NOMO-1 (cell line): Measurements from ENCODE around the gene OR2J3.
"Not testable (repeated sequence)": the region's sequence is repeated elsewhere in the genome, so short reads cannot be mapped to it uniquely, and the experiment has no call there.

Source experiments
- DNase-seq, 2 experiments: peaks; one replicate each; lab custom pipeline; 2025; ENCODE audit not compliant: unreplicated experiment in 2 of 2; lab: John Stamatoyannopoulos, UW

OR2J3 gene

DNA sequence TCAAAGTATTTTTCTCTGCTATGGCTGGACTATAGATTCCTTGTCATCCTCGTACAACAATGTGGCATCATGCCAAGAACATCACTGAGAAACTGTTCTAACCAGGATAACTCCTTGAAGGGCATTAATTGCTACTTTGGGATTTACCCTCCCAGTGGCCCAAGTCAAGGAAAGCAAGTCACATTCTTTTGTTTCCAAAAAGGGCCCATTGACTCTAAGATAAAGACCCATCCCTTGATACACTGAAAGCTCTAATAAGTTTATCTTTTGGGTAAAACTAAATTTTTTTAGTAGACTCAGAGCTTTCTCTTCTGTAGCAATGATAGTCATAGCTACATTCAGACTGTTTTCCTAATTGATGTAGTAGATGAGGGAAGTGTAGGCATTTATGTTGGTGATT lies at the start of gene OR2J3:
Gene OR2J3 (plus strand): TSS at position 301 of the 400 bp plus-strand sequence. CDS start 3,833 bp downstream, outside the sequence.
- DNase-seq = no peak

DNA sequence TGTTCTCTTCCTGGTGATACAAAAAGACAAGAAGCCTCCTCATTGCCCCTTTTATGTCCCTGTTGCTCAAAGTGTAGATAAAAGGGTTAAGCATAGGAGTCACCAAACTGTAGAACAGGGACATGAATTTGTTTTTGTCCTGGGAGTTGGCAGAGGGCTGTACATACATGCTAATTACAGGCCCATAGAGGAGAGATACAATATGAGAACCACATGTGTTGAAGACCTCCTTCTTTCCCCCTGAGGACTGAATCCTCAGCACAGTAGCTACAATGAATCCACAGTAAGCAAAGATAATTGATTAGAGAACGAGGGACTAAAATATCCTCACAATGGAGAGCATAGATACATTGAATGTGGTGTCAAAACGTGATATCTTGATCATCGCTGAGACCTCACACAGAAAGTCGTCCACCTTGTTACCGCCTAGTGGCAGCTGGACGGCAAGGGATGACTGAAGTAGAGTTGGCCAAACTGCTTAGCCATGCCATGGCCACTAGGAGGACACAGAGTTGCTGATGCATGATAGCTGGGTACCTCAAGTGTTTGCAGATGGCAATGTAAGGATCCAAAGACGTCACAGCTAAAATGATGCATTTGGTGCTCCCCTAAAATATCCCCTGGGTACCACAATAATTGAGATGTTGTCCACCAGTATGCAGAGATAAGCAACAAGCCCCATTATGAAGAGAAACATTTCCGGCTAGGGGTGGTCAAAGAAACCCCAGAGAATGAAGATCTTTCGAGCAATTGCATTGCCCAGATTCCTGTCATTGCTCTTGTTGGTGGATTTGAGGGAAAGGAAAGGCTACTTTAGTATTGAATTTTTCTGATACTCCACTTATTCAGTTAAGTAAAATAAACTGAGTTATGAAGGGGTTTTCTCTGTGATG lies 35.8 kb upstream of the OR2J3 start:
- DNase-seq = peak in 1 of 2 experiments; percentile 18

DNA sequence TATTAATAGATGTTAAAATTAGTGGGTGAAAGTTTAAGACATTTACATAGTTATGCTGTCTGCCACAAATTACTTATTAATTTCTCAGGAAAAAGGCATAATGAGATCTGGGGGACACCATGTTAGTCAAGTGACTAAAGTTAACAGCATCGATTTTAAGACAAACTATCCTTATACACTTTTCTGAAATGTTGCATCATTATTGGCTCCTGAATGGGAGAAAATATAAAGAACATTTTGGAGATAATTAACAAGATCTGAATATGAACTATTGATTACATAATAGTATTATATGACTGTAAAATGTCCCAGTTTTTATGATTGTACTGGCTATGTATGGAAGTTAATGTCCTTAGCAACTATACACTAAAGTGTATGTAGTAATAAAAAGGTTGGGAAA lies 28.7 kb upstream of the OR2J3 start:
- no peak for DNase-seq

DNA sequence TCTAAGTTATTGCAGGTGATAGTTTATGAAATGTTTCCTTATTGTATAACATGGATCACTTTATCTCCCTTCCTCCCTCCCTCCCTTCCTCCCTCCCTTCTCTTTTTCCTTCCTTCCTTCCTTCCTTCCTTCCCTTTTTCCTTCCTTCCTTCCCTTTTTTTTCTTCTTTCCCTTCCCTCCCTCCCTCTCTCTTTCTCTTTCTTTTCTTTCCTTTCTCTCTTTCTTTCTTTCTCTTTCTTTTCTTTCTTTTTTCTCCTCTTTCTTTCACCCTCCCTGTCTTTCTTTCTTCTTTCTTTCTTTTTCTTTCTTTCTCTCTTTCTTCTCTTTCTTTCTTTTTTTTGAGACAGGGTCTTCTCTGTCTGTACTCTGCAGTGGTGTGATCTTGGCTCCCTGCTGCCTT lies 26.5 kb upstream of the OR2J3 start:
- no peak for DNase-seq

DNA sequence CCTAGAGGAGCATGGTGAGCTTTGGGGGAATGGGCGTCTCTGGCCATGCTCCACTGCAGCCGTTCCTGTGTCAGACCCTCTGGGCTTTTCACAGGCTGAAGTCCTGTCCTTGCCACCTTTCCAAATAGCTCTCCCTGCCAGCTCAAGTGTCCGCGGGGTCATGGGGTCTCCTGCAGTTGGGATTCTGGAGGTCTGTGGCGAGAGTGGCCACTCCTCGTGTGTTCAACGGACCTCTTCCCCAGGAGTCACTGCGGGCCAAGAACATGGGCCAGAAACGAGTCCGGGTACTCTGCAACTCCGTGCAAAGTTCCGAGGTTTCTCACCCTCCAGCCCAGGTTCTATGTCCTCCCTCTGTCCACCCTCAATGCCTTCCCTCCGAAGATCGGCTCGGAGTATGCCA lies 25.4 kb upstream of the OR2J3 start:
- no peak for DNase-seq

DNA sequence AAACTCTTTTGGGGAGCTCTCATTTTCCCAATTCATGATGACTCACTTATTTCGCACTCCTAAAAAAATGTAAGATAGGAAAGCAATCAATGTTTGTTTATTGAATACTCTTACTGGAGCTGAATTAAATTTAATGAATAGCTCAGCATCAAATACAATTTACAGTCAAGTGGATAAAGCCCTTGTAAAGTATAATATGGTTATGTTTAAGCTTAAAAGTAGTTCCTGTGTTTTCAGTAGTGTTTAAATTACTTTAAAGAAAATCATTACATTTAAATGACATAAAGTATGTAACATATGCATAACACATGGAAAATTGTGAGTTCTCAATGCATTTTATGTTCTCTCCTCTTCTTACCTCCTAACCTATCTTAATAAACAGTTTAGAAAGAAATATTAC lies 20.6 kb upstream of the OR2J3 start, which contains the start of gene OR2B3:
Gene OR2B3 (minus strand): TSS at position 101 of the 400 bp plus-strand sequence. CDS start 65 bp downstream, at position 36.
- DNase-seq = no peak

DNA sequence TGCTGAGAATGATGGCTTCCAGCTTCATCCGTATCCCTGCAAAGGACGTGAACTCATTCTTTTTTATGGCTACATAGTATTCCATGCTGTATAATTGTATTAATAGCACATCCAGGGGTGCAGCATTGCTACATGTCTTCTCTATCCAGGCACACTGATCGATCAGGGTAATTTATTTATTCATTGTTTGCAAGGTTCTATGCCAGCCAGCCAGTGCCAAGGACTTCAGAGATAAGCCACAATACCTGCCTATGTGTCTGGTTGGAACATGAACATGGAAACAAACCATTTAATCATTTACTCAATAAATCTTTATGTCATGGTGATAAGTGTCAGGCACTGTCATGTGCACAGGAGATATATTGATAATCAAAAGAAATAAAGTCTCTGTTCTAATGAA lies 14.9 kb upstream of the OR2J3 start:
- no peak for DNase-seq

DNA sequence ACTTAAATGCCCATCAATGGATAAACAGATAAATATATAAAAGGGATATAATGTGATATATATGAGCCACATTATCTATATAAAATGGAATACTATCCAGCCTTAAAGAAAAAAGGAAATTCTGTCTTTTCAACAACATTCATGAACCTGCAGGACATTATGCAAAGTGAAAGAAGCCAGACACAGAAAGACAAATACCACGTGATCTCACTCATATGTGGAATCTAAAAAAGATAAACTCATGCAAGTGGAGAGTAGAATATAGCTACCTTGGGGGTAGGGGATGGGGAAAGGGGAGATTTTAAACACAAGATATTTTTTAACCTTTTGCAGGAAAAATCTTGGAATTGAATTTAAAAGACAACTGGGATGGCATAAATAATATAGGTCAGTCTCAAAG lies 10.1 kb upstream of the OR2J3 start:
- no peak for DNase-seq

DNA sequence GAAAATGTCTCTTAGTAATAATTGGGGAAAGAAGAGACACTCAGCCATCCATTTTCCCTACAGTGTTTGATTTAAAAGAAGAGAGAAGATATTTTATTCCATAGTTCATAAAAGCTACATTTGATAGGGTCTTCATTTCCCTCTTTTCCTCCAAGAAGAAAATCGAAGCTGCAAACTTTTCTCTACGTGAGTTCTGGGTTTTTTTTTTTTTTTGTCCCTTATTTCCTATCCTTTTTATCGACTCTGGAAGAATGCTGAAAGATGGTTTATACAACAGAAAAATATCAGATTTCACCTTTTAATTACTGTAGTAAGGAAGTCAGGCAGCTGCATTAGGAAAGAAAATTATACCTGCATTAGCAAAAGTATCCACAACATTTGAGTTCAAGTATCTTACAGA lies 8.7 kb upstream of the OR2J3 start, which contains the start of gene OR2J1:
Gene OR2J1 (plus strand): TSS at position 301 of the 400 bp plus-strand sequence. CDS start 1,453 bp downstream, outside the sequence.
- no peak for DNase-seq

DNA sequence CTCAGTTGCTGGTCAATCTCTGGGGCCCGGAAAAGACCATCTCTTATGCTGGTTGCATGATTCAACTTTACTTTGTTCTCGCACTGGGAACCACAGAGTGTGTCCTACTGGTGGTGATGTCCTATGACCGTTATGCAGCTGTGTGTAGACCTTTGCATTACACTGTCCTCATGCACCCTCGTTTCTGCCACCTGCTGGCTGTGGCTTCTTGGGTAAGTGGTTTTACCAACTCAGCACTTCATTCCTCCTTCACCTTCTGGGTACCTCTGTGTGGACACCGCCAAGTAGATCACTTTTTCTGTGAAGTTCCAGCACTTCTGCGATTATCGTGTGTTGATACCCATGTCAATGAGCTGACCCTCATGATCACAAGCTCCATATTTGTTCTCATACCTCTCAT lies 4.3 kb downstream of the OR2J3 start:
- DNase-seq = no peak

DNA sequence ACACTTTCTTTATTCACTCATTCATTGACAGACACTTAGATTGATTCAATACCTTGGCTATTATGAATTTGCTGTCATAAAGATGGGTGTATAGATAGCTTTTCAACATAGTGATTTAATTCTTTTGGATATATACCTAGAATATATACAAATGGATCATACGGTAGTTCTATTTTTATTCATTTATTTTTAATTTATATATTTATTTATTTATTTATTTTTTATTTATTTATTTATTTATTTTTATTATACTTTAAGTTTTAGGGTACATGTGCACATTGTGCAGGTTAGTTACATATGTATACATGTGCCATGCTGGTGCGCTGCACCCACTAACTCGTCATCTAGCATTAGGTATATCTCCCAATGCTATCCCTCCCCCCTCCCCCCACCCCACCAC lies 7.1 kb downstream of the OR2J3 start:
- not testable (repeated sequence) for DNase-seq

DNA sequence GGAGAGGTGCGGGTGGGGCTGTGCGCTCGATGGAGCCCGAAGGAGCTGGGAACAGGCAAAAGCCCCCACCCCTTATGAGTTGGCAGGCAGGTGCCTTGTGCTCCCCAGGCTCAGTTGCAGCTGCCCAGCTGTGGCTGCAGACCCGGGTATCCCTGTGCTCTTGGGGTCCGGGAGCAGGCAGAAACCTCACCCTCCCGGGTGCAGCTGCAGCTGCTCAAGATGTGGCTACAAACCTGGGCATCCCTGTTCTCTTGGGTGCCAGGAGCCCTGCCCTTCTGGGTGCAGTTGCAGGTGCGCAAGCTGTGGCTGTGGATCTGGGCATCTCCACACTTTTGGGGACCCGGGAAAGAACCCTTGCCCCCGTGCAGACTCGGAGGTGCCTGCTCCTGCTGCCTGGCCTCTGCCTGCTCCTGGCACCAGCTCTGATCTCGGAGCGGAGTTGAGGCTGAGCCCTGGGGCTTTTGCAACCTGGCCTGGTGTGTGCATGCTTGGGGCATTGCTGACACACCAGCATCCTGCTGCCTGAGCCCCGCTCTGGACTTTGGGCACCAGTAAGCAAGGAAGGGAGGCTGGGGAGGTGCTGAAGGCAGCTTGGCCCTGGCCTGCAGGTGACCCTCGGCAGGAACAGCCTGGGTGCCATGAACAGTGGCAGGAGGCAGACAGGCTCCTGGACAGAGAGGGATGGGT lies 21.6 kb downstream of the OR2J3 start:
- no peak for DNase-seq

DNA sequence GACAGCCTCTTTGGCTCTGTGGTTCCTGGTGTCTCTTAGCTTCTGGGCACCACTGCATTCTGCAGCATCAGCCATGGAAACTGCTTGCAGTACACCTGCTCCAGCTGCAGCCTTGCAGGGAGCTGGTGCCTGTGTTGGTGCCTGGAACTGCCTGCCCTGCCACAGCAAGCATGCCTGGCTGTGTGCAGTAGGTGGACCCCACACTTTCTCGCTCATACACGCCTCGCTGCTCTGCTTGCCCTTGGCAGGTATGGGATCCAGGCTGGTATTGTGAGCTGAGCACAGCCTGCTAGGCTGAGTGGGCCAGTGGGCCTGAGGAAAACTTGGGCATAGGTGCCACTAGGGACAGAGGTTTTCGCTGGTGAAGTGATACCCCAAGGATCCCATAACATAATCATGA lies 22.8 kb downstream of the OR2J3 start:
- DNase-seq = no peak

DNA sequence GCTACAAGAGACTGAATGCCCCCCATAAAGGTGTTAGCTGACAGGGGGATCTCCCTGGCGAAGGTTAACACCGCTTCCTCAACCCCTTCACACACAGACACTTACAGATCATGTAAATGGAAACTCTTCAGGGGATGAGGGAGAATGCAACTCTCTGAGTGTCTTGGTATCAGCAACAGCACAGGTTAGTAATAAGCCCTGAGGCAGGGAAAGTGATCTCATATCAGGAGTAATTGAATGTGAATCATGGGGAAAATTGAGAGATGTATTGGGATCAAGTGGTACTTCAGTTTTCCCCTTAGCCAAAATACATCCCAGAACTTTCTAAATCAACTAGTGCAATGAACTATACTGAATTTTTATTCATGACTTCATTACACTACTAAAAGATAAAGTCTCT lies 23.8 kb downstream of the OR2J3 start:
- no peak for DNase-seq

DNA sequence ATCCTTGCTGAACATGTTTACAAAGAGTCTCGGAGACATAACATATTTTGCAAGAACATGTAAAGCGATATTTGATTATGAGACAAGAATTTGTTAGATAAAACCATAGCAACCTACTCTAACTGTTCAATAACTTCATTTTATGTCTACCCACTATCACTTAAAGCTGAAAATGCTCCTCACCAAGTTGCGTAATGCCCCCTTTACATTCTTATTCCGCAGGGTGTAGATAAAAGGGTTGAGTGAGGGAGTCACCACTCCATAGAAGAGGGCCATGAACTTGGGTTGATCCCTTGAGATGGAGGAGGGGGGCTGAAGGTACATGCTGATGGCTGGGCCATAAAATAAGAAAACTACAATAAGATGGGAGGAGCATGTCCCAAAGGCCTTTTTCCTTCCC lies 29.9 kb downstream of the OR2J3 start:
- no peak for DNase-seq

DNA sequence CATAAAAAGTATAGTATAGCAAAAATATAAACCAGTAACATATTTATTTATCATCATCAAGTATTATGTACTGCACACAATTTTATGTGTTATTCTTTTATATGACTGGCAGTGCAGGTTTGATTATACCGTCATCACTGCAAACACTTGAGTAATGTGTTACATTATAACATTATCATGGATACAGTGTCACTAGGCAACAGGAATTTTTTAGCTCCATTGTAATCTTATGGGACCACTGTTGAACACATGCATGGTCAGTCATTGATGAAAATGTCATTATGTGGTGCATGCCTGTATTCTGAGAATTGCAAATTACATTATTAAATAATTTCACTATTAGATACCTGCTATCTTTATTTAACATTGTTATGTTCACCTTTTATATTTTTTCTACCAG lies 33.7 kb downstream of the OR2J3 start:
- DNase-seq = no peak

DNA sequence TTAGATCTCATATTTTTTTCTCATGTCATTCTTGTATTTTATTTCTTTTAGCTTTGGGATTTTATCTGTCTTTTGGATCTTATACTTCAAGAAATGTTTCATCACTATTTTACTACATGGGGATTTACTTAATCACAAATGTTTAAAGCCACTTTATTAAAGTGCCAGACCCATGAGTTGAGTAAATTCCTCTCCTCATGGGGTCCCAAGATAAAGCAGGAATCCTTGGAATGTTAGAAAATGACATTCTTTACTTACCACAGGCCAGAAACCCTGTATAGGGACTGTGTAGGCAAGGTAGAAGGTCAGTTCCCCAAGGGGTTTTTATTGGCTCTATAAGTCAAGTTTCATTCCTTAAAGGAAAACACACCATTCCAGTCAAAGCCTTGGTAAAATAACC lies 34.5 kb downstream of the OR2J3 start:
- no peak for DNase-seq

DNA sequence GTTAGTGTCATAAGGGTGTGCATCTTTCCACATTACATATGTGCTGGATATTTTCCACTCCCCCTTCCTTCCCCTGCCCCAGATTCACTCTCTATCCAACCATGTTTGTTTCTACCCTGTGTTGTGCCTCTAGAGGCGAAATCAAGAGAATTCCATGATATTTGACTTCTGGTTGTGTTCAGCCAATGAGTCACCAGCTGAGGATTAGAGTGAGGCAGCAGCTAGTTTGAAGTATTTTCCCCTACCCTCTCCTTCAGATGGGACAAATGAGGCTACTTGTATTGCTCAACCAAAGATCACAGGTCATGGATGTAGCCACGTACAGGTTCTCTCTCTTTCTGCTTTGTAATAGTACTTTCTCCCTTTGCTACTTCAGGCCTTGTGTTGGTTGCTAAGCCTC lies 38.3 kb downstream of the OR2J3 start:
- no peak for DNase-seq

DNA sequence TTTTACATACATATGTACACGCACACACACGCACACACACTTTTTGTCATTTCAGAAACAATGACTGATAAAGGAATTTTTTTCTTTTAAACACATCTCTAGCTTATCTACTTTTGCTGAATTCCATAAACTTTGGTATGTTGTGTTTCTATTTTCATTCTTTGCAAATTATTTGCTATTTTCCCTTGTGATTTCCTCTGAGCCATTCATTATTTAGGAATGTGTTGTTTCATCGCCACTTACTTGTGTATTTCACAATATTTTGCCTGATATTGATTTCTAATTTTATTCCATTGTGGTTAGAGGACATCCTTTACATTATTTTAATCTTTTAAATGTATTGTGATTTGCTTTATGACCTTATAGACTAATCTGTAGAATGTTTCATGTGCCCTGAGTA lies 39.2 kb downstream of the OR2J3 start:
- no peak for DNase-seq

DNA sequence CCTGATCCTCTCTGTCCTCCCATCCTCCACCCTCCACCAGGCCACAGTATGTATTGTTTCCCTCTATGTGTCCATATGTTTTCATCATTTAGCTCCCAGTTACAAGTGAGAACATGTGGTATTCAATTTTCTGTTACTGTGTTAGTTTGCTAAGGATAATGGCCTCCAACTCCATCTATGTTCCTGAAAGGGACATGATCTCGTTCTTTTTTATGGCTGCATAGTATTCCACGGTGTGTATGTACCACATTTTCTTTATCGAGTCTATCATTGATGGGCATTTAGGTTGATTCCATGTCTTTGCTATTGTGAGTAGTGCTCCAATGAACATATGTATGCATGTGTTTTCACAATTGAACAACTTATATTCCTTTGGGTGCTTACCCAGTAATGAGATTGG lies 41.6 kb downstream of the OR2J3 start:
- DNase-seq = not testable (repeated sequence)

DNA sequence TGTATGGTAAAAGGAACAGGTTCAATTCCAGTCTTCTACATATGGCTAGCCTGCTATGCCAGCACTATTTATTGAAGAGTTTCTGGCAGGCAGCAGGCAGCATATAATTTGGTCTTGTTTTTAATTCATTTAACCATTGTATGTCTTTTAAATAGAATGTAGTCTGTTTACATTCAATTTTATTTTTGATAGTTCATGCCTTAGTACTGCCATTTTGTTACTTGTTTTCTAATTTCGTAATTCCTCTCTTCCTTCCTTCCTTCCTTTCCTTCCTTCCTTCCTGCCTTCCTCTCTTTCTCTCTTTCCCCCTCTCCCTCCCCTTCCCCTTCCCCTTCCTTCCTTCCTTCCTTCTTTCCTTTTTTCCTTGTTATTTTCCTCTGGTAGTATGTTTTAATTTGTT lies 45.2 kb downstream of the OR2J3 start:
- DNase-seq = no peak

DNA sequence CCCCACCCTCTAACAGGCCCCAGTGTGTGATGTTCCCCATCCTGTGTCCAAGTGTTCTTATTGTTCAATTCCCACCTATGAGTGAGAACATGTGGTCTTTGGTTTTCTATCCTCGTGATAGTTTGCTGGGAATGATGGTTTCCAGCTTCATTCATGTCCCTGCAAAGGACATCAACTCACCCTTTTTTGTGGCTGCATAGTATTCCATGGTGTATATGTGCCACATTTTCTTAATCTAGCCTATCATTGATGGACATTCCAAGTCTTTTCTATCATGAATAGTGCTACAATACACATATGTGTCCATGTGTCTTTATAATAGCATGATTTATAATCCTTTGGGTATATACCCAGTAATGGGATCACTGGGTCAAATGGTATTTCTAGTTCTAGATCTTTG lies 47.3 kb downstream of the OR2J3 start:
- not testable (repeated sequence) for DNase-seq
